Measurements from ENCODE around the gene KCNMB1.

KCNMB1 gene

GRCh38 chr5:170423692-170424091 lies 34.5 kb upstream of the KCNMB1 start:
- Histone ChIP-seq H3K36me3 (no peaks in the 10 kb centered on the region), H3K27me3 (peaks cover 13% of the 10 kb centered on the region), H3K27ac (no peak overlapping the region), H3K4me3 (ENCODE audit: low read depth in 1 of 2, low read length in 1 of 2) (no peak overlapping the region), H3K4me1 (ENCODE audit: control insufficient read depth in 1 of 2, insufficient read depth in 1 of 2, low read depth in 1 of 2, low read length in 1 of 2) (peaks cover 0 to 5% of the 10 kb centered on the region in 2 experiments), H3K9me3 (no peaks in the 10 kb centered on the region)
- TF ChIP-seq, protein P1, sequence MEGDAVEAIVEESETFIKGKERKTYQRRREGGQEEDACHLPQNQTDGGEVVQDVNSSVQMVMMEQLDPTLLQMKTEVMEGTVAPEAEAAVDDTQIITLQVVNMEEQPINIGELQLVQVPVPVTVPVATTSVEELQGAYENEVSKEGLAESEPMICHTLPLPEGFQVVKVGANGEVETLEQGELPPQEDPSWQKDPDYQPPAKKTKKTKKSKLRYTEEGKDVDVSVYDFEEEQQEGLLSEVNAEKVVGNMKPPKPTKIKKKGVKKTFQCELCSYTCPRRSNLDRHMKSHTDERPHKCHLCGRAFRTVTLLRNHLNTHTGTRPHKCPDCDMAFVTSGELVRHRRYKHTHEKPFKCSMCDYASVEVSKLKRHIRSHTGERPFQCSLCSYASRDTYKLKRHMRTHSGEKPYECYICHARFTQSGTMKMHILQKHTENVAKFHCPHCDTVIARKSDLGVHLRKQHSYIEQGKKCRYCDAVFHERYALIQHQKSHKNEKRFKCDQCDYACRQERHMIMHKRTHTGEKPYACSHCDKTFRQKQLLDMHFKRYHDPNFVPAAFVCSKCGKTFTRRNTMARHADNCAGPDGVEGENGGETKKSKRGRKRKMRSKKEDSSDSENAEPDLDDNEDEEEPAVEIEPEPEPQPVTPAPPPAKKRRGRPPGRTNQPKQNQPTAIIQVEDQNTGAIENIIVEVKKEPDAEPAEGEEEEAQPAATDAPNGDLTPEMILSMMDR (IDR thresholded peaks at IDR 0.05), result no peak

- H3K27ac ChIP-seq, result no peak overlapping the region
- peaks cover 0 to 5% of the 10 kb centered on the region in 2 experiments for H3K4me1 ChIP-seq (ENCODE audit: control insufficient read depth in 1 of 2, insufficient read depth in 1 of 2, low read depth in 1 of 2, low read length in 1 of 2)
- H3K9me3 ChIP-seq, result no peaks in the 10 kb centered on the region
- H3K4me3 ChIP-seq (ENCODE audit: low read depth in 1 of 2, low read length in 1 of 2), result no peak overlapping the region
- peaks cover 11% of the 10 kb centered on the region for H3K27me3 ChIP-seq
- no peaks in the 10 kb centered on the region for H3K36me3 ChIP-seq
- TF ChIP-seq, protein P1 (IDR thresholded peaks at IDR 0.05), result no peak
These were observed 32.7 kb upstream of the KCNMB1 start for GRCh38 chr5:170421826-170422225.

DNA sequence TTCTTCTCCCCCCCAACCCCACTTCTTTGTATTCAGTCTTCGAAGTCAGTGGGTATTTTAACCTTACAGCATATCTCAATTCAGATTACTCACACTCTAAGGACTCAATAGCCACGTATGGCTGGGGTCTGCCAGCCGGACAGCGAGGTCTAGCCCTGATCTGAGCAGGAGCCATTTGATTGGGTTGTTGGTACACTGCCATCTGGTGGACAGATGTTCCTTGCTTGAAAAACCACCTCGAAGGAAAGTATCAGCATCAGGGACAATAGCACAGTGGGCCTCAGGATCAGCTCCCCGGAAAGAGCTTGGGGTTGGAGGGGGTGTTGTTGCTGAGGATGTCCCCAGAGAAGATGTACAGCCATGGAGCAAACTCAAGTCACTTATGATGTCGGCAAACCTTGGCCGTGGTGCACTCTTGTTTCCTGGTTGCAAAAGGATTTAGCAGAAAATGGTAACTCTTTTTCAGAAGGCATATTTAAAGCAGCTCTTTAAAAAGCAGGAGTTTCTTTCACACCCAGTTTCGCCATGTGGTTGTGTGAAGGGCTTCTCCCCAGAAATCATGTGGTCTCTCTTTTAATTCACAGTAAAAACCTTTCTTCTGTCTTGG lies 31.7 kb upstream of the KCNMB1 start:
- Histone ChIP-seq H3K36me3 (no peaks in the 10 kb centered on the region), H3K4me1 (ENCODE audit: control insufficient read depth in 1 of 2, insufficient read depth in 1 of 2, low read depth in 1 of 2, low read length in 1 of 2) (peaks cover 0 to 5% of the 10 kb centered on the region in 2 experiments), H3K9me3 (no peaks in the 10 kb centered on the region), H3K27ac (no peak overlapping the region), H3K27me3 (peaks cover 11% of the 10 kb centered on the region), H3K4me3 (ENCODE audit: low read depth in 1 of 2, low read length in 1 of 2) (no peak overlapping the region)
- TF ChIP-seq, protein P1 (IDR thresholded peaks at IDR 0.05), result peak; percentile 63

GRCh38 chr5:170419643-170420042 lies 30.5 kb upstream of the KCNMB1 start:
- Histone ChIP-seq H3K27me3 (peaks cover 11% of the 10 kb centered on the region), H3K36me3 (no peaks in the 10 kb centered on the region), H3K9me3 (no peaks in the 10 kb centered on the region), H3K4me1 (ENCODE audit: control insufficient read depth in 1 of 2, insufficient read depth in 1 of 2, low read depth in 1 of 2, low read length in 1 of 2) (peaks cover 0 to 5% of the 10 kb centered on the region in 2 experiments), H3K27ac (no peak overlapping the region), H3K4me3 (ENCODE audit: low read depth in 1 of 2, low read length in 1 of 2) (no peak overlapping the region)
- TF ChIP-seq, protein P1 (IDR thresholded peaks at IDR 0.05), result no peak

DNA sequence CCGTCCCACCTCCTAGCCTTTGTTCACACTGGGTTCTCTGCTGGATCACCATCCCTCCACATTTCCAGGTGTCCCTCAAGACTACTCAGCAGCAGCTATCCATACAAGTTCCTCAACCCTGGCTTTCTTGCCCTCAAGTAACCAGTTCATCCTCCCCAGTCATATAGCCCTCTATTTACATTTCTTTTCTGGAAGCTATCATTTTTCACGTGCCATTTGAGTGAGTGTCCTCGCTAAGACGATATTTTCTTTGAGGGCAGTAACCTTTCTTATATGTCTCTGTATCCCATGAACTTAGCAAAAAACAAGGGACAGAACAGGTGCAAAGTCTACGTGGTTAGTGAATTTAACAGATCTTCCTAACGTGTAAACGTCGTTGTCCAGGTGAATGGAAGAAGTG lies 29.6 kb upstream of the KCNMB1 start:
- TF ChIP-seq, protein P1 (IDR thresholded peaks at IDR 0.05), result no peak

More for the DNA sequence above, 29.6 kb upstream of the KCNMB1 start:
- H3K27ac ChIP-seq, result no peak overlapping the region
- H3K4me1 ChIP-seq (ENCODE audit: control insufficient read depth in 1 of 2, insufficient read depth in 1 of 2, low read depth in 1 of 2, low read length in 1 of 2), result peaks cover 0 to 5% of the 10 kb centered on the region in 2 experiments
- no peaks in the 10 kb centered on the region for H3K9me3 ChIP-seq
- H3K27me3 ChIP-seq, result peaks cover 11% of the 10 kb centered on the region
- no peak overlapping the region for H3K4me3 ChIP-seq (ENCODE audit: low read depth in 1 of 2, low read length in 1 of 2)
- no peaks in the 10 kb centered on the region for H3K36me3 ChIP-seq
